Liver (tissue), 3 donors: ENCODE measurements around the gene RANBP17.

ENCODE experiments used
- FOXA1 ChIP-seq: IDR thresholded peaks from 2 replicates; pipeline ENCODE4 v1.6.1; 2016; ENCODE audit warnings: antibody characterized with exemption
- GABPA ChIP-seq, 2 donors: IDR thresholded peaks in 1 of 2; conservative IDR thresholded peaks in 1 of 2; 2 replicates each; pipeline ENCODE4 v1.6.1; 2016; ENCODE audit warnings: antibody characterized with exemption in 2 of 2, mild to moderate bottlenecking in 1 of 2, moderate library complexity in 1 of 2
- HNF4A ChIP-seq, 2 donors: conservative IDR thresholded peaks; 2 replicates each; pipeline ENCODE4 v1.6.1; 2016; ENCODE audit warnings: antibody characterized with exemption in 2 of 2, mild to moderate bottlenecking in 2 of 2
- MAX ChIP-seq: IDR thresholded peaks from 2 replicates; pipeline ENCODE4 v1.6.1; 2016; ENCODE audit warnings: antibody characterized with exemption
- RAD21 ChIP-seq, 2 donors: IDR thresholded peaks; 2 replicates each; pipeline ENCODE4 v1.6.1; 2016; ENCODE audit warnings: antibody characterized with exemption in 2 of 2, mild to moderate bottlenecking in 2 of 2
- REST ChIP-seq: IDR thresholded peaks from 2 replicates; pipeline ENCODE4 v1.6.1; 2016; ENCODE audit warnings: antibody characterized with exemption, mild to moderate bottlenecking
- RXRA ChIP-seq, 2 donors: IDR thresholded peaks; 2 replicates each; pipeline ENCODE4 v1.6.1; 2017 to 2018; ENCODE audit warnings: antibody characterized with exemption in 2 of 2, mild to moderate bottlenecking in 1 of 2
- TAF1 ChIP-seq: conservative IDR thresholded peaks from 2 replicates; pipeline ENCODE4 v1.6.1; 2016; ENCODE audit warnings: antibody characterized with exemption, mild to moderate bottlenecking
- YY1 ChIP-seq: IDR thresholded peaks from 2 replicates; pipeline ENCODE4 v1.6.1; 2016; ENCODE audit warnings: antibody characterized with exemption, mild to moderate bottlenecking
- TF ChIP-seq, protein P1 (sequence below): fragments of 150-350 bp; IDR thresholded peaks from 2 replicates; pipeline ENCODE4 v1.5.1; 2017; ENCODE audit warnings: improper control_type of control experiment, low read depth, low read length; ENCODE audit not compliant: missing input control
- donor health status: healthy.
- donor health status: healthy.

DNA sequence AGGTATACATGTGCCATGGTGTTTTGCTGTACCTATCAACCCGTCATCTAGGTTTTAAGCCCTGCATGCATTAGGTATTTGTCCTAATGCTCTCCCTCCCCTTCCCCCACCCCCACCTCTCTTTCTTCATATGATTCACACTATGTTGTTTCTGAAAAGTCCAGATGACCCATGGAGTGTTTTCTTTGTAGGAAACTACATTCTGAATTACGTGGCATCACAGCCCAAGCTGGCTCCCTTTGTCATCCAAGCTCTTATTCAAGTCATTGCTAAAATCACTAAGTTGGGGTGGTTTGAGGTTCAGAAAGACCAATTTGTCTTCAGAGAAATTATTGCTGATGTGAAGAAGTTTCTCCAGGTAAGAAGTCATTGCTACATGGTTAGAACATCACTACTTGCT, 30.4 kb downstream of the RANBP17 start:
- TF ChIP-seq, protein P1, sequence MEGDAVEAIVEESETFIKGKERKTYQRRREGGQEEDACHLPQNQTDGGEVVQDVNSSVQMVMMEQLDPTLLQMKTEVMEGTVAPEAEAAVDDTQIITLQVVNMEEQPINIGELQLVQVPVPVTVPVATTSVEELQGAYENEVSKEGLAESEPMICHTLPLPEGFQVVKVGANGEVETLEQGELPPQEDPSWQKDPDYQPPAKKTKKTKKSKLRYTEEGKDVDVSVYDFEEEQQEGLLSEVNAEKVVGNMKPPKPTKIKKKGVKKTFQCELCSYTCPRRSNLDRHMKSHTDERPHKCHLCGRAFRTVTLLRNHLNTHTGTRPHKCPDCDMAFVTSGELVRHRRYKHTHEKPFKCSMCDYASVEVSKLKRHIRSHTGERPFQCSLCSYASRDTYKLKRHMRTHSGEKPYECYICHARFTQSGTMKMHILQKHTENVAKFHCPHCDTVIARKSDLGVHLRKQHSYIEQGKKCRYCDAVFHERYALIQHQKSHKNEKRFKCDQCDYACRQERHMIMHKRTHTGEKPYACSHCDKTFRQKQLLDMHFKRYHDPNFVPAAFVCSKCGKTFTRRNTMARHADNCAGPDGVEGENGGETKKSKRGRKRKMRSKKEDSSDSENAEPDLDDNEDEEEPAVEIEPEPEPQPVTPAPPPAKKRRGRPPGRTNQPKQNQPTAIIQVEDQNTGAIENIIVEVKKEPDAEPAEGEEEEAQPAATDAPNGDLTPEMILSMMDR = no peak
- TF ChIP-seq RAD21 (IDR thresholded peaks at IDR 0.05) (no peak), REST (no peak), MAX (no peak), GABPA (IDR thresholded peaks at IDR 0.05 in 1 of 2, conservative IDR thresholded peaks at IDR 0.05 in 1 of 2) (no peak), RXRA (IDR thresholded peaks at IDR 0.05) (no peak), YY1 (no peak), FOXA1 (no peak), TAF1 (no peak), HNF4A (conservative IDR thresholded peaks at IDR 0.05) (no peak)
